Activated naive CD4-positive, alpha-beta T cell treated with anti-CD3 and anti-CD28 coated beads for 36 hours (primary cell): ENCODE measurements around the gene ANXA8. TPM values are rescaled to one million over a fixed set of nuclear protein-coding genes. Genes with fewer than 3 reads are reported as not detected.
"Not testable (repeated sequence)": the region's sequence is repeated elsewhere in the genome, so short reads cannot be mapped to it uniquely, and the experiment has no call there.

ENCODE experiments used
- CTCF ChIA-PET: fragments of 350-600 bp; sonication (Branson Sonifier 250); formaldehyde crosslinking; loops from one replicate; lab custom pipeline; 2021; ENCODE audit warnings: antibody characterized with exemption; lab: Charles Lee
- DNase-seq: peaks from one replicate; pipeline ENCODE4 v3.0.0-alpha.2; 2020
- H3K27ac Mint-ChIP-seq: one replicate; pipeline ENCODE4 v1.8.0; 2021; ENCODE audit warnings: mild to moderate bottlenecking, mixed read lengths
- H3K27me3 Mint-ChIP-seq: one replicate; pipeline ENCODE4 v1.8.0; 2021; ENCODE audit warnings: low read depth, mixed read lengths
- H3K36me3 Mint-ChIP-seq: one replicate; pipeline ENCODE4 v1.8.0; 2021; ENCODE audit warnings: low read depth, mixed read lengths
- H3K4me1 Mint-ChIP-seq: one replicate; pipeline ENCODE4 v1.8.0; 2021; ENCODE audit warnings: low read depth, mixed read lengths
- H3K4me3 Mint-ChIP-seq: one replicate; pipeline ENCODE4 v1.8.0; 2021; ENCODE audit warnings: mild to moderate bottlenecking, moderate library complexity, mixed read lengths
- H3K9me3 Mint-ChIP-seq: one replicate; pipeline ENCODE4 v1.8.0; 2021; ENCODE audit warnings: mixed read lengths
- intact Hi-C: fragments of 100-400 bp; cut with micrococcal nuclease; formaldehyde crosslinking; loops from one replicate; pipeline ENCODE4 v1.15.1; 2023
- total RNA-seq, 2 experiments: library from RNA; stranded (reverse); gene quantifications; one replicate each; pipeline ENCODE4 v1.2.3, GENCODE V29; 2021

Gene ANXA8
- total RNA-seq = not detected

- CTCF ChIA-PET, H3K36me3 Mint-ChIP-seq, H3K27me3 Mint-ChIP-seq, H3K9me3 Mint-ChIP-seq, H3K27ac Mint-ChIP-seq, H3K4me1 Mint-ChIP-seq, DNase-seq, intact Hi-C loops, H3K4me3 Mint-ChIP-seq: not testable (repeated sequence)
Measured at GRCh38 chr10:47483923-47484322, at the start of gene ANXA8. Gene ANXA8, minus strand, starts transcription at chr10:47484115. Its CDS starts 182 bp downstream, at chr10:47483933.

DNA sequence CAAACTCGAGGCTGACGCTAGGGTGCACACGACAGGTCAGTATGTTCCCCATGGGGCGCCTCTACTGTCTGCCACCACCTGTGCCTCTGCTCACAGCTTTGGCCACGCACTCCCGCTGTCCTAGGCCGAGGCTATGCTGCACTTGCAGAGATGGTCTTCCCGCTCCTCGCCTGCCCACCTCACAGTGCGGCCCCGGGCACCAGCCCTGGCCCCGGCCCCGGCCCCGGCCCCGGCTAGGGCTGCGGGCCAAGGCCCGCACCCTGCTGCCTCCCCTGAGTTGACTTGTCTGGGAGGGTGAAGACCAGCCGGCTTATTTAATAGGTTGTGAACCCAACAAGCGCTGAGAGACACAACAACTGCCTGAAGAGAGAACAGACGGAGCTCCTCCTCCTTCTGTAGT, 39.6 kb upstream of the ANXA8 start, which contains the start of gene AGAP9:
TSS of gene AGAP9 (minus strand) at position 164 of the 400 bp plus-strand sequence. CDS start at position 52, 112 bp downstream.
- H3K27me3 Mint-ChIP-seq, H3K36me3 Mint-ChIP-seq, intact Hi-C loops, H3K9me3 Mint-ChIP-seq, H3K27ac Mint-ChIP-seq, DNase-seq, H3K4me1 Mint-ChIP-seq, CTCF ChIA-PET, H3K4me3 Mint-ChIP-seq: not testable (repeated sequence)

- H3K4me3 Mint-ChIP-seq, H3K9me3 Mint-ChIP-seq, intact Hi-C loops, H3K4me1 Mint-ChIP-seq, H3K27ac Mint-ChIP-seq, DNase-seq, H3K27me3 Mint-ChIP-seq, H3K36me3 Mint-ChIP-seq, CTCF ChIA-PET: not testable (repeated sequence)
Measured at GRCh38 chr10:47502313-47502712, 18.4 kb upstream of the ANXA8 start.

DNA sequence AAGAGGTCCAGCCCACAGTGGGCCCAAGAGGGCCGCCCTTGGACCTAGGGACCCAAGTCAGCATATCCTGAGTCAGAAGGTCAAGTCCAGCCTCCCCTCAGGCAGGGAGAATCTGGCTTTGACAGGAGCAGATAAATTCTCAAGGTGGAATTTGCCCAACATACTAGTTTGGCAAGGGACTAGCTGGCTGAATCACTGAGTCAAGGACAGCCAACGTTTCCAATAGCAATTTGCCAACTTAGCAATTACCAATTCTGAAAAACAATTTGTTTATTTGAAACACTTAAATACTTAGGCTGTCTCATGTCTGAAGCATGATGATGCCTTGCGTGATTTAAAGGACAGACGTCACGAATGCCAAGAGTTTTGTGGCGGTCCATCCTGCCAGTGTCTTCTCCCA, 10.3 kb upstream of the ANXA8 start:
- CTCF ChIA-PET, H3K27me3 Mint-ChIP-seq, H3K9me3 Mint-ChIP-seq, H3K4me3 Mint-ChIP-seq, H3K27ac Mint-ChIP-seq, H3K4me1 Mint-ChIP-seq, H3K36me3 Mint-ChIP-seq, DNase-seq, intact Hi-C loops: not testable (repeated sequence)

- H3K4me3 Mint-ChIP-seq, H3K4me1 Mint-ChIP-seq, H3K27ac Mint-ChIP-seq, H3K9me3 Mint-ChIP-seq, DNase-seq, CTCF ChIA-PET, H3K27me3 Mint-ChIP-seq, H3K36me3 Mint-ChIP-seq, intact Hi-C loops: not testable (repeated sequence)
Measured at GRCh38 chr10:47491600-47491999, 7.7 kb upstream of the ANXA8 start, which contains the start of gene FAM25G. Gene FAM25G, minus strand, starts transcription at chr10:47491700. Its CDS starts 26 bp downstream, at chr10:47491674.

DNA sequence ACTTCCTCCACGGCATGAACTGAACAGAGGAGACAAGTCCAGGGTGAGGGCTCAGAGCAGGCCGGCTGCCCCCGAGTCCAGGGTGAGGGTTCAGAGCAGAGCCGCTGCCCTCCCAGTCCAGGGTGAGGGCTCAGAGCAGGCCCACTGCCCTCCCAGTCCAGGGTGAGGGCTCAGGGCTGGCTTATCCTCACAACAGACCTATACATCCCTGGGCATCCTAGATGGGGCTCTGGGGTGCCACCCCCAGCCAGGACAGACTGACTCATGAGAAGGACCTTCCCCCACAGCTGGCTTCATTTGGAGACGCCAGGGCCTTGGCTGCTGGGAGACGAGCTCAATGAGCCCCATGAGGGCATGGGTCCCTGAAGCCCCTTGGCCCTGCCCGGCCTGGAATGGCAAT, 5.7 kb upstream of the ANXA8 start:
- H3K27me3 Mint-ChIP-seq, H3K36me3 Mint-ChIP-seq, CTCF ChIA-PET, H3K27ac Mint-ChIP-seq, H3K4me1 Mint-ChIP-seq, H3K4me3 Mint-ChIP-seq, H3K9me3 Mint-ChIP-seq, intact Hi-C loops, DNase-seq: not testable (repeated sequence)

DNA sequence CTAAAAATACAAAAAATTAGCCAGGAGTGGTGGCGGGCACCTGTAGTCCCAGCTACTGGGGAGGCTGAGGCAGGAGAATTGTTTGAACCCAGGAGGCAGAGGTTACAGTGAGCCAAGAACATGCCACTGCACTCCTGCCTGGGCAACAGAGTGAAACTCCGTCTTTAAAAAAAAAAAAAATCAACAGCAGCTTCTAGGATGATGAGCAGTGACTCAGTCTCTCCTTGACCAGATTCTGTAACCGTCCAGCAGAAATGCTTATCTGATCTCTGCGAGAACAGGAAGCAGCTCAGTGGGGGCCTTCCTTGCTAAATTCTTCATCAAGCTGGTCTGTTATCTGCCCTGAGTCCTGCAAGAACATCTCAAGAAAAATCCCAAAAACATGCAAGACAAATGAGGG, 2.0 kb upstream of the ANXA8 start:
- intact Hi-C loops, H3K36me3 Mint-ChIP-seq, CTCF ChIA-PET, H3K27me3 Mint-ChIP-seq, H3K4me1 Mint-ChIP-seq, H3K27ac Mint-ChIP-seq, H3K9me3 Mint-ChIP-seq, DNase-seq, H3K4me3 Mint-ChIP-seq: not testable (repeated sequence)

DNA sequence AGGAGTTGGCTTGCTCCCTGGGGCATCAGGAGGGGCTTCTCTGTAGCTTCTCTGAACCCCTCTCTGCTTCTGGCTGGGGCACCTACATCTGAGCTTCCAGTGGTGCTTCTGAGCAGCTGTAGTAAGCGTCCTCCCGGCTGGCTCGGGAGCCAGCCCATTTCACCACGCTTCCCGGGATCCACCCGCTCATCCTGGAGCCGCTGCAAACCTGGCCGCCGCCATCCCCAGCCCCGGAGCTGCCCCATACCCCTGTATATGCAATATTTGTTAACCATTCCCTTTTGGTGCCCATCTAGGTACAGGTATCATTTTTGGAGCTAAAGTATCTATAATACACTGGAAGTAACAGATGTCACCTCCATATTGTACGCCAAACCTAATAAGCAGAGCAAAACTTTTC, 871 bp upstream of the ANXA8 start:
- H3K4me1 Mint-ChIP-seq, CTCF ChIA-PET, H3K36me3 Mint-ChIP-seq, intact Hi-C loops, H3K27ac Mint-ChIP-seq, DNase-seq, H3K4me3 Mint-ChIP-seq, H3K27me3 Mint-ChIP-seq, H3K9me3 Mint-ChIP-seq: not testable (repeated sequence)

DNA sequence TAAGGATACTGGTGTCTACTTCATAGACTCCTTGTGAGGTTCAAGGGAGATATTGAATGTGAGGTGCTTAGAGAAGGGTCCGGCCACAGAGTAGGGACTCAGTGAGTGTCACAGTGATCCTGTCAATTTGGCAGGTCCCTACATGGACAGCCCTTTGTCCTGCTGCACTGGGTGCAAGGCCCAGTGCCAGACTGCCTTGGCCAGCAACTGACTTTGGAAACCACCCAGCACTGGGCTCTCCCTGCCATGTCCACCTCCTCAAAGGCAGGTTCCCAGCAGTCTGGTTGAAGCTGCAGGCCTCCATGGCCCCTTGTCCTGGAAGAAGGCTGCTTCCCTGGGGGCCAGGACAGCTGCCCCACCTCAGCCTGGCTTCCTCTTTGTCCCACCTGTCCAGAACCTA, 1.5 kb downstream of the ANXA8 start:
- H3K4me1 Mint-ChIP-seq, CTCF ChIA-PET, H3K36me3 Mint-ChIP-seq, H3K9me3 Mint-ChIP-seq, H3K4me3 Mint-ChIP-seq, intact Hi-C loops, H3K27me3 Mint-ChIP-seq, H3K27ac Mint-ChIP-seq, DNase-seq: not testable (repeated sequence)

DNA sequence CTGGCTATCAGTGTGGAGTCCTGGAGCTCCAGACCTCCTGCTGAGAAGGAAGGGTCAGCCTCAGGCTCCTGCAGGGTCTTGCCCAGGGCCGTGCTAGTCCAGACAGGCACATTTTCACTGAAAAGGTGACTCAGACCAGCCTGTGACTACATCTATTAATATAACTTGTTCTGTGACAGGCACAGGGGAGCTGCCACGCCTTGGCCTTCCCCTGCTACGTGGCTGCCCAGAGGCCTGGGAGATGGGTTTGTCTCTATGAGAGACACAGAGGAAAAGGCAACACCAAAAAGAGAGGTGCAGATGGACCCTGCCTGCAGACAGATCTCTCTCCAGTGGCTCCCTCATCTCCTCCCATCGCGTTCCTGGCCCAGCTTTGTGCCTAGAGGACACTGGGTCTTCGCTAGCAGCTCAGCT, 2.1 kb downstream of the ANXA8 start:
- H3K9me3 Mint-ChIP-seq, H3K27ac Mint-ChIP-seq, H3K27me3 Mint-ChIP-seq, intact Hi-C loops, CTCF ChIA-PET, H3K36me3 Mint-ChIP-seq, H3K4me3 Mint-ChIP-seq, DNase-seq, H3K4me1 Mint-ChIP-seq: not testable (repeated sequence)

DNA sequence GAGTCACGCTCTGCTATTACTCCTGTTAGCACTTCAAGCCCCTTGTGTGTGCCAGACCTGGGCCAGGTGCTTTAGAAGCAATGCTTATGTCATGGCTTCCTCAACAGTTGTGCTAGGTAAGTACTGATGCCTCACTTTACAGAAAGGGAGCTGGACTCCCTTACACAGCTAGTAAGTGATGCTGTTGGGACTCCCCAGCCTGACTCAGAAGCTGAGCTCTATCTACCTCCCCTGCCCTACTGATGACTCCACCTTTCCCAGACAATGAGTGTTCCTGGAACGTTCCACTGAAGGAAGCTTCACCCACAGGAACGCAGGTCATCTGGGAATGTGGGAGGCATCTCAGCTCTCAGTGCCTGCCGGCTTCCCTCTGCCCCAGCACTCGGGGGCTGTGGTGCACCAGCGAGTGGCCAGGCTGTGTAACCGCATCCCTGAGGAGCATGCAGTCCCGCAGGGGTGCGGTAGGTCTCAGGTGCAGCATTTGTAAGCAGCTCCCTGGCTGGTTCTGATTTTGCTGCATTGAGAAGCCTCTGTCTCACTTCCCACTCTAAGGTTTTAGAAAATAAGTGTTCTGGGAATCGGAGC, 2.6 kb downstream of the ANXA8 start:
- H3K4me1 Mint-ChIP-seq, H3K9me3 Mint-ChIP-seq, H3K4me3 Mint-ChIP-seq, CTCF ChIA-PET, DNase-seq, intact Hi-C loops, H3K27ac Mint-ChIP-seq, H3K27me3 Mint-ChIP-seq, H3K36me3 Mint-ChIP-seq: not testable (repeated sequence)

DNA sequence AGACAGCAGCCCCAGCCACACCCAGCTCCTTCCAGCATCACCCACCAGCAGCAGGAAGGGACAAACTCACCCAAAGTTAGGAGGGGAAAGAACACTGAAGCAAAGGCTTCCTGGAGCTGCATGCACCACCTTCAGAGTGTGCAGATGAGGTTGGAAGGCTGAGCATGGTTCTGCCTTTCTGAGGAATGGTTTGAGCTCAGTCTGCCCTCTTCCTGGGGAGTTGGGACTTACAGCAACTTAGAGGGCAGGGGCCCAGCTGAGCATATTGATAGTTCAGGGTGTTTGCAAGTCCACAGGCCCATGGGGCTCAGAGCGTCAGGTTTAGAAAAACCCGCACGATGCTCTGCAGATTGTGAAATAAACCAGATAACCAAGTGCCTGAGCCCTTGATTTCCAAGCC, 3.8 kb downstream of the ANXA8 start:
- H3K27ac Mint-ChIP-seq, intact Hi-C loops, H3K27me3 Mint-ChIP-seq, H3K4me1 Mint-ChIP-seq, CTCF ChIA-PET, H3K36me3 Mint-ChIP-seq, DNase-seq, H3K4me3 Mint-ChIP-seq, H3K9me3 Mint-ChIP-seq: not testable (repeated sequence)

DNA sequence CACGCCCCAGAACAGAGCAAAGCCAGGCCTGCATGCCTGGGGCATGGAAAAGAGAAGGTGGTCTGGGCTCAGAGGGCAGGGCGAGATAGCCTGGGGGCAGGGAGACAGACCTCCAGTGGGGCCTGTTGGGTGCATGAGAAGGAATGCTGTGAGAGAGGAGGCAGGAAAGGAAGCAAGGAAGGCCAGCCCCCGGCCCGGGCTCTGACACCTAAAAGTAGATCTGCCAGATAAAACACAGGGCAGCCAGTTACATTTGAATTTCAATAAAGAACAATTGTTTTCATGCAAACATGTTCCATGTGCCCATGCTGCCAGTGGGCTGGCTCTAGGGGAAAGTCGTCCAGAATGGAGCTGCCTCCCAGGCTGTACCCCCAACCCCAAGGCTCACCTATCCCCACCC, 5.8 kb downstream of the ANXA8 start:
- DNase-seq, H3K4me3 Mint-ChIP-seq, H3K4me1 Mint-ChIP-seq, H3K27ac Mint-ChIP-seq, H3K36me3 Mint-ChIP-seq, H3K27me3 Mint-ChIP-seq, intact Hi-C loops, H3K9me3 Mint-ChIP-seq, CTCF ChIA-PET: not testable (repeated sequence)
